HepG2 (cell line): Measurements from ENCODE around the gene NBEA. TPM values are rescaled to one million over a fixed set of nuclear protein-coding genes. Genes with fewer than 3 reads are reported as not detected.

Experiments
- polyA plus RNA-seq, 8 experiments: library from polyadenylated mRNA; depleted of rRNA in 3 of 8; stranded (reverse) in 7 of 8; unstranded in 1 of 8; fragments of >200 nt; fragmentation: Illumina TruSeq in 4 of 8; extraction: Trizol in 4 of 8; gene quantifications; 2 replicates each; pipeline versions ENCODE4 v1.2.1 to v1.2.3, GENCODE V29; 2011 to 2016; ENCODE audit warnings: low read depth in 4 of 8, missing spikeins in 1 of 8, mixed read lengths in 1 of 8; ENCODE audit not compliant: insufficient read depth in 1 of 8
- total RNA-seq, 5 experiments: library from RNA; depleted of rRNA; stranded (reverse); fragments of >200 nt; fragmentation: Illumina TruSeq; extraction: Trizol; gene quantifications; 2 replicates each; pipeline ENCODE4 v1.2.3, GENCODE V29; 2016; ENCODE audit warnings: low read depth in 1 of 5
- TF ChIP-seq, protein P1 (sequence below), 2 experiments: fragments of 450-650 bp in 1 of 2; sonication (generic) in 1 of 2; formaldehyde crosslinking in 1 of 2; IDR thresholded peaks; 2 replicates each; pipeline versions ENCODE4 v1.6.1 to v1.8.0; 2016 to 2022; ENCODE audit warnings: antibody characterized with exemption in 1 of 2, mild to moderate bottlenecking in 1 of 2, missing genetic modification reagents in 1 of 2

NBEA gene
- total and polyA plus RNA-seq, 2 of the 13 experiments (the other 11 are each of a cell fraction or from before 2014, with no cell fraction given): 2.7 to 2.8 TPM

DNA sequence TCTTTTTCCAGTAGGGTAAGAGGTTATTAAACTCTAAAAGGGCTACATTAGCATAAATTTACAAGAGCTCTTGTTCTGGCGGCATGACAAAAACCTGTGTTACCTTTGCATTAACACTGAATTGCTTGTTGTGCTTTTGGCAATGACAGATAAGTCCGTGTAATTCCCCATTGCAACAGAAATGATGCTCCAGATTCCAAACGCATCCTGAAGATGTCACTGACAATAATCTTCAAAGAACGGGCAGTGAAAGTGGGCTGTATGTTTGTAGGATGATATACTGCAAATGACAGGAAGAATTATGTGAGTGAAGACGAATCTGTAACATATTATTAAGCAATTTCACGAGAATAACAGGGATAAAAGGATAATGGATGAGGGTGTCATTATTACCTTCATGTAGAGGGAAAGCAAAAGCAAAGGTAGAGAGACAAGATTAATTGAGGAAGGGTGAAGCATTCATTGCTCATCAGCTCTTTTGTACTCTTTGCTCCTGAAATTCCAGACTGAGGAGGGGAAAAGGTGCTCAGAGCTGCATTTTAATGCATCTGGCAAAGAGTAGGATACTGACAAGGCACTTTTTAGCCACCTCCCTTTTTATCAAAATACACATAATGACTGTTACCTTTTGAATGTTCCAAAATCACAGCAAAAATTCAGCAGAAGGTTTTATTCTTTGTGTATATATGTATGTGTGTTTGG is 572.9 kb downstream of the NBEA start (continued):
- TF ChIP-seq, protein P1, sequence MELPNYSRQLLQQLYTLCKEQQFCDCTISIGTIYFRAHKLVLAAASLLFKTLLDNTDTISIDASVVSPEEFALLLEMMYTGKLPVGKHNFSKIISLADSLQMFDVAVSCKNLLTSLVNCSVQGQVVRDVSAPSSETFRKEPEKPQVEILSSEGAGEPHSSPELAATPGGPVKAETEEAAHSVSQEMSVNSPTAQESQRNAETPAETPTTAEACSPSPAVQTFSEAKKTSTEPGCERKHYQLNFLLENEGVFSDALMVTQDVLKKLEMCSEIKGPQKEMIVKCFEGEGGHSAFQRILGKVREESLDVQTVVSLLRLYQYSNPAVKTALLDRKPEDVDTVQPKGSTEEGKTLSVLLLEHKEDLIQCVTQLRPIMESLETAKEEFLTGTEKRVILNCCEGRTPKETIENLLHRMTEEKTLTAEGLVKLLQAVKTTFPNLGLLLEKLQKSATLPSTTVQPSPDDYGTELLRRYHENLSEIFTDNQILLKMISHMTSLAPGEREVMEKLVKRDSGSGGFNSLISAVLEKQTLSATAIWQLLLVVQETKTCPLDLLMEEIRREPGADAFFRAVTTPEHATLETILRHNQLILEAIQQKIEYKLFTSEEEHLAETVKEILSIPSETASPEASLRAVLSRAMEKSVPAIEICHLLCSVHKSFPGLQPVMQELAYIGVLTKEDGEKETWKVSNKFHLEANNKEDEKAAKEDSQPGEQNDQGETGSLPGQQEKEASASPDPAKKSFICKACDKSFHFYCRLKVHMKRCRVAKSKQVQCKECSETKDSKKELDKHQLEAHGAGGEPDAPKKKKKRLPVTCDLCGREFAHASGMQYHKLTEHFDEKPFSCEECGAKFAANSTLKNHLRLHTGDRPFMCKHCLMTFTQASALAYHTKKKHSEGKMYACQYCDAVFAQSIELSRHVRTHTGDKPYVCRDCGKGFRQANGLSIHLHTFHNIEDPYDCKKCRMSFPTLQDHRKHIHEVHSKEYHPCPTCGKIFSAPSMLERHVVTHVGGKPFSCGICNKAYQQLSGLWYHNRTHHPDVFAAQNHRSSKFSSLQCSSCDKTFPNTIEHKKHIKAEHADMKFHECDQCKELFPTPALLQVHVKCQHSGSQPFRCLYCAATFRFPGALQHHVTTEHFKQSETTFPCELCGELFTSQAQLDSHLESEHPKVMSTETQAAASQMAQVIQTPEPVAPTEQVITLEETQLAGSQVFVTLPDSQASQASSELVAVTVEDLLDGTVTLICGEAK (IDR thresholded peaks at IDR 0.05): no peak
- TF ChIP-seq, protein P1 (CRISPR knock-in tag; IDR thresholded peaks at IDR 0.05): no peak
